ENCODE results near the gene MRPL37.

The MRPL37 gene

DNA sequence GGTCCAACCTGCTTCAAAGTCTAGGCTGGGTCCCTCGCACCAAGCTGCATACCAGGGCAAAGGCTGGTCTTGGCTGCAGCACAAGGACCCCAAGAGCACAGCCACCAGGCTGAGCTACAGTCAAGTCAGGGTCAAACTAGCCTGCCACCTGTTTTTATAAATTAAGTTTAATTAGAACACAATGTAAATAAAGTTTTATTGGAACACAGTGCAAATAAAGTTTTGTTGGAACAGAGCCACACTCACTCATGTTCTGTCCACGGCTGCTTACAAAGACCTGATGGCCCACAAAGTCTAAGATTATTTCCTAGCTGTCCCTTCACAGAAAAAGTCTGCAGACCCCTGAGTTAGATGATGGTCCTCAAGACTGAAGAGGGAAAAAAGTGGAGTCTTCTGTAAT, 66.2 kb downstream of the MRPL37 start:
- no peak for DNase-seq

DNA sequence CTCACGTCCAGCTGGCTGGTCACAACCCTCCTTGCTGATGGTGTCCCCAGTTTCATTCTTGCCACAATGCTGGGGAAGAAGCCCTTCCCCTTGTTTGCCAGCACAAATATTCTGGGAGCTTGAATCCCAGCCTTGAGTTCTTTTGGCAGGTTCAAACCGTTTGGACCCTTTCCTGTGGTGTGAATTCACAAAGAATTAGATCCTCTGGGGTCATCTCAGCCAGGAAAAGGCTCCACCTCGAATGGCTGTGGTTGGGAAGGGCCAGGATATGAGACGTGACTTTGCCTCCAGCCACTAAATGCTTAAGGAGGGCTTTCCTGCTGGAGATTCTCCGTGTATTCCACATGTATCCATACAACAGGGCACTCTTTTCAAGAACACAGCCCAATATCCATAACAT, 66.9 kb downstream of the MRPL37 start:
- DNase-seq, result no peak

Data from NCI-H69 (cell line).